ENCODE measurements around the gene PLXNA1.
A peak's percentile ranks its signal among the peaks of the same experiment; 100 is the strongest.

PLXNA1 gene

GRCh38 chr3:126952983-126953660, 29.8 kb upstream of the PLXNA1 start:
- FAIRE-seq (no peak), DNase-seq (ENCODE audit: low spot score) (no peak)

- FAIRE-seq, result peak; percentile 22
- DNase-seq (ENCODE audit: low spot score), result peak; percentile 67
These were observed 28.6 kb upstream of the PLXNA1 start for GRCh38 chr3:126954141-126954842.

- FAIRE-seq, result no peak
These were observed 27.7 kb upstream of the PLXNA1 start for GRCh38 chr3:126955004-126955790.

GRCh38 chr3:126956361-126956760, 26.6 kb upstream of the PLXNA1 start:
- FAIRE-seq (no peak), DNase-seq (ENCODE audit: low spot score) (no peak)

More at GRCh38 chr3:126955004-126955790, 27.7 kb upstream of the PLXNA1 start:
- DNase-seq (ENCODE audit: low spot score), result no peak

- FAIRE-seq (no peak), DNase-seq (ENCODE audit: low spot score) (no peak)
These were observed 25.9 kb upstream of the PLXNA1 start for GRCh38 chr3:126956866-126957650.

GRCh38 chr3:126957776-126958637, 24.9 kb upstream of the PLXNA1 start:
- DNase-seq (ENCODE audit: low spot score) (no peak), FAIRE-seq (no peak)

GRCh38 chr3:126958638-126959085, 24.3 kb upstream of the PLXNA1 start:
- FAIRE-seq, result no peak
- DNase-seq (ENCODE audit: low spot score), result no peak

- DNase-seq (ENCODE audit: low spot score), result no peak
- FAIRE-seq, result no peak
These were observed 23.6 kb upstream of the PLXNA1 start for GRCh38 chr3:126959136-126959920.

- DNase-seq (ENCODE audit: low spot score), result no peak
- no peak for FAIRE-seq
These were observed 22.9 kb upstream of the PLXNA1 start for GRCh38 chr3:126959921-126960603.

- no peak for FAIRE-seq
- no peak for DNase-seq (ENCODE audit: low spot score)
These were observed 22.3 kb upstream of the PLXNA1 start for GRCh38 chr3:126960604-126960995.

GRCh38 chr3:126961191-126961790, 21.6 kb upstream of the PLXNA1 start:
- DNase-seq (ENCODE audit: low spot score) (no peak), FAIRE-seq (no peak)

- FAIRE-seq (no peak), DNase-seq (ENCODE audit: low spot score) (no peak)
These were observed 21.0 kb upstream of the PLXNA1 start for GRCh38 chr3:126961791-126962461.

GRCh38 chr3:126962756-126963155, 20.2 kb upstream of the PLXNA1 start:
- no peak for FAIRE-seq
- DNase-seq (ENCODE audit: low spot score), result no peak

GRCh38 chr3:126963261-126964190, 19.4 kb upstream of the PLXNA1 start:
- FAIRE-seq, result no peak

GRCh38 chr3:126964261-126964660, 18.7 kb upstream of the PLXNA1 start:
- DNase-seq (ENCODE audit: low spot score) (no peak), FAIRE-seq (no peak)

More at GRCh38 chr3:126963261-126964190, 19.4 kb upstream of the PLXNA1 start:
- no peak for DNase-seq (ENCODE audit: low spot score)

GRCh38 chr3:126964950-126965349, 18.0 kb upstream of the PLXNA1 start:
- no peak for FAIRE-seq
- DNase-seq (ENCODE audit: low spot score), result no peak

- DNase-seq (ENCODE audit: low spot score) (no peak), FAIRE-seq (no peak)
These were observed 17.3 kb upstream of the PLXNA1 start for GRCh38 chr3:126965526-126966080.
